DOHH2 (cell line): Measurements from ENCODE around the gene NFIA.

Experiments used
- EZH2phosphoT487 ChIP-seq: fragments of 200-600 bp; sonication (generic); IDR thresholded peaks from 2 replicates; pipeline ENCODE4 v1.6.1; 2017; ENCODE audit warnings: borderline replicate concordance, mild to moderate bottlenecking, antibody characterized with exemption, low read length, moderate library complexity, mixed read lengths
- TF ChIP-seq, protein P1 (sequence below): fragments of 200-600 bp; sonication (generic); IDR thresholded peaks from one replicate; pipeline ENCODE4 v1.5.1; 2014; ENCODE audit warnings: antibody characterized with exemption, mild to moderate bottlenecking, low read depth, low read length; ENCODE audit not compliant: poor library complexity, severe bottlenecking

DNA sequence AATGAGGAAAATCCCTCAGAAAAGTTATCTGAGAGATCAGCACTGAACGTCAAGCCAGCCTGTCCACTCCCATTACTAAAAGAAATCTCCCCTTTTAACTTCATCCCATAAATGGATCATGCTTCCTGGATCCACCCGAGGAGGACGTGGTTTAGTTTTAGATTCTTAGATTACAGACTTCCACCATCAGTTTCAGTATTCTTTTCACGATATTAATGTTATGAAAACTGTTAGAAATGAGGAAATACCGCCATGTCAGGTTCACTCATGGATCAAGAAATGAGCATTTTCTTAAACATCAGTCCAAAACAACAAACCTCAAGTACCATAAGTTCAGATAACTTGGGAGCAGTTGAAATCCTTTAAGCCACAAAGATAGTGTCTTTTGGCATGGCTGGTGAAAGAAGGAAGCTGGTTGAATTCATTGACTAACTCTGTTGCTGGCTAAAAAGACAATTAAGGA is 49.8 kb downstream of the NFIA start:
- TF ChIP-seq, protein P1, sequence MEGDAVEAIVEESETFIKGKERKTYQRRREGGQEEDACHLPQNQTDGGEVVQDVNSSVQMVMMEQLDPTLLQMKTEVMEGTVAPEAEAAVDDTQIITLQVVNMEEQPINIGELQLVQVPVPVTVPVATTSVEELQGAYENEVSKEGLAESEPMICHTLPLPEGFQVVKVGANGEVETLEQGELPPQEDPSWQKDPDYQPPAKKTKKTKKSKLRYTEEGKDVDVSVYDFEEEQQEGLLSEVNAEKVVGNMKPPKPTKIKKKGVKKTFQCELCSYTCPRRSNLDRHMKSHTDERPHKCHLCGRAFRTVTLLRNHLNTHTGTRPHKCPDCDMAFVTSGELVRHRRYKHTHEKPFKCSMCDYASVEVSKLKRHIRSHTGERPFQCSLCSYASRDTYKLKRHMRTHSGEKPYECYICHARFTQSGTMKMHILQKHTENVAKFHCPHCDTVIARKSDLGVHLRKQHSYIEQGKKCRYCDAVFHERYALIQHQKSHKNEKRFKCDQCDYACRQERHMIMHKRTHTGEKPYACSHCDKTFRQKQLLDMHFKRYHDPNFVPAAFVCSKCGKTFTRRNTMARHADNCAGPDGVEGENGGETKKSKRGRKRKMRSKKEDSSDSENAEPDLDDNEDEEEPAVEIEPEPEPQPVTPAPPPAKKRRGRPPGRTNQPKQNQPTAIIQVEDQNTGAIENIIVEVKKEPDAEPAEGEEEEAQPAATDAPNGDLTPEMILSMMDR, result no peak
- TF ChIP-seq EZH2phosphoT487, result no peak
